DMS53 treated with DMSO at 0.1 percent for 48 hours (cell line): ENCODE measurements around the gene PAK3.

Experiments
- DNase-seq: peaks from one replicate; lab custom pipeline; 2025; ENCODE audit not compliant: unreplicated experiment; lab: John Stamatoyannopoulos, UW

Gene PAK3

DNA sequence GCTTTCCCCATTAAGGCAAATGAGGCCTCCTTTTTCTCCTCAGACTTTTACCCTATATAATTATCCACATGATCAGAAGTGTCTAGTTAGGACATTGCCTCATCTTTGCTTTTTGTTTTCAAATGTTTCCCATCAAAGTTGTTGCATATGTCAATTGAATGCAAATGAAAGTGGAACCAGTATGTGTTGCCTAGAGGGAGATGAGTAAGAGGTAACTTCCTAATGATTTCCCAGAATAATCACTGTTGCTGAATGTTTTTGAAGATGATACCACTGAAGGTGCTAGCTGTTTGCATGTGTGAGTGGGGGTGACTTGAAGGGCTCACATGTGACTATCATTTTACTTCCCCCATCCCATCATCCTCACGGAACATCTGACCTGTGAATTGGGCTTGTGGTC lies 33.9 kb downstream of the PAK3 start:
- DNase-seq: no peak

DNA sequence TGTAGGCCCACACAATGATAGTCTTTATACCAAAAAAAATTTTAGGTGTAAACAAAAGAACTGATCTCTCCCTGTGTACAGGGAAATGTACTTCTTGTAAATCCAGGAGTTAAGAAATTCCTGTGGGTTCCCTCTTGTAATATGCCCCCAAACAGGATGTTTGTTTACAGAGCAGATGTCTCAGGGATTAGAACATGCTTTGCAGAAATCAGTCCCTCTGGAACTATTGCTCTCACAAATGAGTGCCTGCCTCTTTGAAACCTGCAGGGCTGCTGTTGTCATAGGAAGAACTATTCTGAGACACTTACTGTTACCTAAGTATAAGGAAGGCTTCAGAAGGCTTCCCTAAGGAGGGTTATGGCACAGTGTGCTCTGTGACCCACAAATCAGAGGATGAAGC lies 35.6 kb downstream of the PAK3 start:
- DNase-seq: no peak

DNA sequence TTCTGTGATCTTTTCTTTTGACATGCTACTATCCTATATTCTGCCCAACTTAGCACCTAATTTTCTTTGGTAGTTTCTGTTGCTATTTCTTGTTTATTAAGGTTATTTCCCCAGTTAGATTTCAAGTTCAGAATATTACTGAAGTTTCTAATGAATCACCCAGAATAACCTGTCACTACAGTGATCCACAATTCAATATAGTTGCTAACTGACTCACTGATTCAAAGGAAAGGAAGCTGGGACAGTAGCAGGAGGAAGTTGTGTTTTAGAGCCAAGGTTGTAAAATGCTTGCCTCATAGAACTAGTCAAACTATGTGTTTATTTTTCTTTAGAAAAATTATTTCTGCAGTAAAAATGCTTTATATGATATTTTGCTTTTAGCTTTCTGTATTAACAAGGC lies 37.4 kb downstream of the PAK3 start:
- no peak for DNase-seq

GRCh38 chrX:111145878-111146277 lies 49.9 kb downstream of the PAK3 start:
- DNase-seq: no peak

DNA sequence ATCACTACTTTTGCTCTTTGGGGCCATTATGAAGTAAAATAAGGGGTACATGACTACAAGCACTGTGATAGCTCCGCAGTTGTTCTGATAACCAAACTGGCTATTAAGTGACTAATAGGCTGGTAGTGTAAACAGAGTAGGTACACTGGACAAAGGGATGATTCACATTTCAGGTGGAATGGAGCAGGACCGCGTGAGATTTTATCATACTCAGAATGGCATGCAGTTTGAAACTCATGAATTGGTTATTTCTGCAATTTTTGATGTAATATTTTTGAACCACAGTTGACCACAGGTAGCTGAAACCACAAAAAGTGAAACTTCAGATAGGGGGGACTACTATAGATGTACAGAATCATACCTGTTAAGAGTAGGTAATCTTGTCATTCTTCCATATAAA lies 55.8 kb downstream of the PAK3 start:
- DNase-seq: no peak

- no peak for DNase-seq
Measured at GRCh38 chrX:111159232-111159631, 63.2 kb downstream of the PAK3 start.

GRCh38 chrX:111164728-111165127 lies 68.7 kb downstream of the PAK3 start:
- DNase-seq: no peak

DNA sequence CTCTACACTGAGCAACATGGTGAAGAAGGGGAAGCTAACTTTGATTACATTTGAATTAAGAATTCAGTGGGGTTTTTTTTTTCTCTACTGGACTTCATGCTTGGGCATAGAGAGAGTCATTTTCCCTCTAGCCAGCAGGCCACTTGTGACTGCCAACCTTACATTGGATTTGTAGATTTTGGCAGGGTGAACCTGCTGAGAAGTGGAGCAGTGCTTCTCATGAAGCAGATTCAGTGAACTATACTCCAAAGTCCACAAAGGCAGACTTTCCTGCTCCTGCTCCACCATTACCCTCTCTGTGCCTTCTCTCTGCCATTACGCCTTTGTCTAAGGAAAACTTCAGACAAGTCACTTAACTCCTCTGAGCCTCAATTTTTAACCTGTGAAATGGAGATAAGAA lies 69.9 kb downstream of the PAK3 start:
- no peak for DNase-seq

- no peak for DNase-seq
Measured at GRCh38 chrX:111167334-111167733, 71.3 kb downstream of the PAK3 start.

- peak; percentile 35 for DNase-seq
Measured at GRCh38 chrX:111168314-111168713, 72.3 kb downstream of the PAK3 start.

- DNase-seq: no peak
Measured at GRCh38 chrX:111169141-111169540, 73.2 kb downstream of the PAK3 start.

DNA sequence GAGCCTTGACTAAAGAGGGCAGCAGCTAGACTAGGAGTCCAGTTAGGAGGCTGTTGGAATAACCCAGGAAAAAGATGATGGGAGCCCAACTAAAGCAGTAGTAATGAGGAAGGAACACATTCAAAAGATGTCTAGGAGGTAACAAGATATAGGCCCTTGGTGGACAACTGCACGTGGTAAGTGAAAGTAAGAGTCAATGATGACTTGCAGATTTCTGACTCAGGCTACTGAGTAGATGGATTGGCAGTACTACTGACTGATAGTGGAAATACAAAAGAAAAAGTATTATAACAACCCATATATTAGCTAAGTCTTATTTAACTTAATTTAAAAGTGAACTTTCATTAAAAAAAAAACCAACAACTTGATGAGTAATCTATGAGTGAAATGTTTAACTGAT lies 74.0 kb downstream of the PAK3 start:
- DNase-seq: peak; percentile 25

GRCh38 chrX:111180750-111181240 lies 84.8 kb downstream of the PAK3 start:
- no peak for DNase-seq

GRCh38 chrX:111181951-111182350 lies 86.0 kb downstream of the PAK3 start:
- DNase-seq: no peak

- no peak for DNase-seq
Measured at GRCh38 chrX:111182997-111183396, 87.0 kb downstream of the PAK3 start.

GRCh38 chrX:111191598-111191997 lies 95.6 kb downstream of the PAK3 start:
- DNase-seq: no peak

GRCh38 chrX:111199505-111199904 lies 103.5 kb downstream of the PAK3 start:
- DNase-seq: no peak

DNA sequence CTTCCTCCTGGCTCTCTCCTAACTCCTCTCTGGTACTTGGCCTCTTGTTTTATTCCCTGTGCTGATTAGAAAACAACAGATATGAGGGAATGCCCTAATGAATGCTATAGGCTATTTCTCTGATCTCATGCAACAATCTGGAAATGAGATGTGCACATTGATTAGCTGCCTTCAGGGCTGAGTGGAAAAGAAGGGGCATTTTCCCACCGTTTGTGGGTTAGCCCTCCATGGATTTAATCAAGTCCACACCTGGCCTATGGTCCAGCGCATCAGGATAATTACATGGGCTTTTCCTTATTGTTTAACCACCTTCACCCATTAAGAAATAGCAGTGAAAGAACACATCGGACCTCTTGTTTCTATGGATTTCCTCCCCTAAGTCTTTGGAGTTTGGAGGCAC lies 104.3 kb downstream of the PAK3 start:
- no peak for DNase-seq

DNA sequence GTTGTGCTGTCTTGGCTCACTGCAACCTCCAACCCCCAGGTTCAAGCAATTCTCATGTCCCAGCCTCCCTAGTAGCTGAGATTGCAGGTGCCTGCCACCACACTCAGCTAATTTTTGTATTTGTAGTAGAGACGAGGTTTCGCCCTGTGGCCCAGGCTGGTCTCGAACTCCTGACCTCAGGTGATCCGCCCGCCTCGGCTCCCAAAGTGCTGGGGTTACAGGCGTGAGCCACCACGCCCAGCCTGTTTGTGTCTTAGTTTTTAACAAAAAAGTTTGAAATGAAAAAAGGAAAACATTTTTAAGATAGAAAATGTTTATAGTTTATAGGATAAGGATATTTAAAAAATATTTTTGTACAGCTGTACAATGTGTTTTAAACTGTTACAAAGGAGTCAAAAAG lies 111.9 kb downstream of the PAK3 start:
- DNase-seq: no peak

DNA sequence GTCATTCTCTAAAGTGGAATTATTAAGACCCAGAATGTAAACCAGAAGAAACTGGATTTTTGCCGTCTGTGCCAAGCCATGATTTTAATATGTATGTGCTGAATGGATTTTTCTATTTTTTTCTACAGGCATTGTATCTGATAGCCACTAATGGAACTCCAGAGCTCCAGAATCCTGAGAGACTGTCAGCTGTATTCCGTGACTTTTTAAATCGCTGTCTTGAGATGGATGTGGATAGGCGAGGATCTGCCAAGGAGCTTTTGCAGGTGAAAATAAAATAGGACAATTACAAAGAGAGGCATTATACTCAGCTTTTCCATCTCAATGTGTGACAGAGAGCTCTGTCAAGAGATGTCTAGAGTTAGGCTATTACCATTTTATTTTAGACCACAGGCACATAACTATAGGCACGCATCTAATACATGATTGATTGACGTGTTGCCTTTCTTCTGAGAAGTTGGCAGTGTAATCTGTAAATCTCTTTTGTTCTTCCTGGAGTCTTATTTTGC lies 120.4 kb downstream of the PAK3 start:
- DNase-seq: no peak

DNA sequence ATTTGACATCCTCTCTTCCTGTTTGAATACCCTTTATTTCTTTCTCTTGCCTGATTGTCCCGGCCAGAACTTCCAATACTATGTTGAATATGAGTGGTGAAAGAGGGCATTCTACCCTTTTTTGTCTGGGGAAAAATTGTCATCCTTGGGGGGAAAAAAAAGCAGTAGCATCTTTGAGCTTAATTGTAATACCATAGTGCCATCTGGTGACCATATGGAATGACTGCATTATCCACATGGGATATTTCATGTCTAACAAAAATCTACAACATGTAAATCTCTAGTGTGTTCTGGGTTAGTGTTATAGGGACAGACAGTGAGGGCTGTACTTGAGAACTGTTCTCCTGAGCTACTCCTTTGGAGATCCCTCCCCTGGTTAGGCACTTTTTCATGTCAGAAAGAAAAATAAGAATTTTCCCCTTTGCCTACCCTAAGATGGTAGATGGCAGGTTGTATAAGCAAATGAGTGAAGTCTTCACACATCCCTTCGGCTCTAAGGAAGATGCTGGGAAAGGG lies 148.3 kb downstream of the PAK3 start:
- peak; percentile 23 for DNase-seq

GRCh38 chrX:111254896-111255693 lies 159.1 kb downstream of the PAK3 start:
- no peak for DNase-seq

- DNase-seq: no peak
Measured at GRCh38 chrX:111257733-111258132, 161.7 kb downstream of the PAK3 start.
